ENCODE results near the gene SLCO1B1. TPM values are rescaled to one million over a fixed set of nuclear protein-coding genes. Genes with fewer than 3 reads are reported as not detected.

SLCO1B1 gene
- polyA plus RNA-seq, 1 experiment = not detected

GRCh38 chr12:21264232-21264631 lies 133.2 kb downstream of the SLCO1B1 start:
- CTCF ChIA-PET = no interaction called here
- H3K9me3 ChIP-seq (ENCODE audit: control insufficient read depth, insufficient read depth, low read length) = no peaks in the 10 kb centered on the region
- no peak for TF ChIP-seq CTCF (IDR thresholded peaks at IDR 0.05; ENCODE audit: low read depth, low read length)
- no peaks in the 10 kb centered on the region for H3K27me3 ChIP-seq (ENCODE audit: control insufficient read depth, insufficient read depth, low read length)
- H3K4me3 ChIP-seq (ENCODE audit: low read depth, low read length) = no peak overlapping the region
- POLR2A ChIA-PET = no interaction called here
- H3K27ac ChIP-seq (ENCODE audit: low read depth, low read length) = no peak overlapping the region
- no peak for DNase-seq (ENCODE audit: low read depth, low spot score)

- no peak overlapping the region for H3K27ac ChIP-seq (ENCODE audit: low read depth, low read length)
- no peaks in the 10 kb centered on the region for H3K9me3 ChIP-seq (ENCODE audit: control insufficient read depth, insufficient read depth, low read length)
- no peak for DNase-seq (ENCODE audit: low read depth, low spot score)
- H3K4me3 ChIP-seq (ENCODE audit: low read depth, low read length) = no peak overlapping the region
- CTCF ChIA-PET = no interaction called here
- no peaks in the 10 kb centered on the region for H3K27me3 ChIP-seq (ENCODE audit: control insufficient read depth, insufficient read depth, low read length)
- no peak for TF ChIP-seq CTCF (IDR thresholded peaks at IDR 0.05; ENCODE audit: low read depth, low read length)
- POLR2A ChIA-PET = no interaction called here
Observed at GRCh38 chr12:21265932-21266331, 134.9 kb downstream of the SLCO1B1 start.

GRCh38 chr12:21276826-21277225 lies 145.8 kb downstream of the SLCO1B1 start:
- no peak overlapping the region for H3K4me3 ChIP-seq (ENCODE audit: low read depth, low read length)
- POLR2A ChIA-PET = no interaction called here
- CTCF ChIA-PET = no interaction called here
- TF ChIP-seq CTCF (IDR thresholded peaks at IDR 0.05; ENCODE audit: low read depth, low read length) = no peak
- H3K27me3 ChIP-seq (ENCODE audit: control insufficient read depth, insufficient read depth, low read length) = no peaks in the 10 kb centered on the region
- no peaks in the 10 kb centered on the region; the same call in 1 of the 2 replicates for H3K9me3 ChIP-seq (ENCODE audit: control insufficient read depth, insufficient read depth, low read length)
- DNase-seq (ENCODE audit: low read depth, low spot score) = no peak
- no peak overlapping the region for H3K27ac ChIP-seq (ENCODE audit: low read depth, low read length)

Other genes with a start within 250 kb of the SLCO1B1 start
- gene SLCO1A2, start 203.7 kb downstream of the SLCO1B1 start, polyA plus RNA-seq (2011; rRNA removed) = not detected in 2 replicates
- not detected in 2 replicates for gene IAPP, start 241.7 kb downstream of the SLCO1B1 start, polyA plus RNA-seq (2011; rRNA removed)